DMS114 treated with DMSO at 0.1 percent for 48 hours (cell line): ENCODE measurements around the gene LAS1L.
"Not testable (repeated sequence)": the region's sequence is repeated elsewhere in the genome, so short reads cannot be mapped to it uniquely, and the experiment has no call there.

ENCODE experiments used
- DNase-seq: peaks from one replicate; lab custom pipeline; 2025; ENCODE audit not compliant: unreplicated experiment; lab: John Stamatoyannopoulos, UW

Gene LAS1L

DNA sequence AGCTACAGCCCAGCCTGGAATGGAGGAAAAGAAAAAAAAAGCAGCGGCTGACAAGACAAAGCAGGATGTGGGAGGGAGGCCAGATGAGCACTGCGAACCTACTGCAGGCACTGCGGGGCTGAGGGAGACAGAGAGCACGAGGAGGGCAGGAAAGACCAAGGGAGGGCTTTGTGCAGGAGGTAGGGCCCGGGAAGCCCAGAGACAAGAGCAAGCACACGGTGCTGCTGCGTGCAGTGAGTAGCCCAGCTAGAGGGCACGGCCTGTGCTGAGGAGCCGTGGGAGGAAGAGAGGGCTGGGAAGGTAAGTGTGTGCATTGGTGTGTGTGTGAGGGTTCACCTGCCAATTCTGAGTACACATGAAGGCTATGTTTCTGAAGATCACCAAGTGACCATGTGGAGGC is 15.6 kb downstream of the LAS1L start:
- DNase-seq = not testable (repeated sequence)

- DNase-seq = no peak
These were observed 16.7 kb downstream of the LAS1L start for GRCh38 chrX:65517923-65518322.

DNA sequence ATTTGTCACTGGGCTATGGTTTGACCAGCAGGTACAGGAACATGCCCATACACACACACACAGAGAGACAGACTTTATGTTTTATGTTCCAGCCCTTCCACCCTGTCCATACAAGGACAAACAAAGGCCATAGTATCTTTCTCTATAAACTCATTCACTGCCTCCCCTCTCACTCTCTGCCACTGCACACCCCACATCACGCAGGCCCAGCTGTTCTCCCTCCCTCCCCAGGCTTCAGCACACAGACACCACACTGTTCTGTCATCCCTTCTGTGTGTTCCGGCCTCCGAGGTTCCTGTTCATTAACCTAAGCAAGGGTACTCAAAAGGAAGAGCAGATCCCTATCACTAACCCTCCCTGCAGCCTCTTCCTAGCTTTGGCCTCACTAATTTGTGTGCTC is 17.8 kb downstream of the LAS1L start:
- no peak for DNase-seq

GRCh38 chrX:65513610-65514009 is 21.0 kb downstream of the LAS1L start:
- DNase-seq = no peak

GRCh38 chrX:65509400-65509799 is 25.2 kb downstream of the LAS1L start:
- no peak for DNase-seq

DNA sequence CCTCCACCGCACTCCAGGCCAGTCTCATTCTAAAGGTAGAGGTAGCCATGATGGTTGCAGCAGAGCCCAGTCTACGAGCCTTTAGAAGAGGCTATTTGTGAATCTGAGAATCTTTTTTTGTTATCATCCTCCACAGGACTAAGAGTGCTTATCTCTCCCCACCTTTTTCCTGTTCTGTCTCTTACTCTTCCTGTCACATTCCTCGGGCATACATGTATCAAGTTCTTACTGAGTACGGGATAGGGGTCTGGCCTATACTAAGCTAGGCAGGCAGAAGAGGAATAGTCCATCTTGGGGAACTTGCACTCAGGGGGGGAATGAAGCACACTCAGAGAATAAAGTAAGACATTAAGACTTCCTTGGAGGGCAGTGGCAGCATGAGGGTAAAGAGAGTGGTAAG is 25.7 kb downstream of the LAS1L start:
- no peak for DNase-seq

DNA sequence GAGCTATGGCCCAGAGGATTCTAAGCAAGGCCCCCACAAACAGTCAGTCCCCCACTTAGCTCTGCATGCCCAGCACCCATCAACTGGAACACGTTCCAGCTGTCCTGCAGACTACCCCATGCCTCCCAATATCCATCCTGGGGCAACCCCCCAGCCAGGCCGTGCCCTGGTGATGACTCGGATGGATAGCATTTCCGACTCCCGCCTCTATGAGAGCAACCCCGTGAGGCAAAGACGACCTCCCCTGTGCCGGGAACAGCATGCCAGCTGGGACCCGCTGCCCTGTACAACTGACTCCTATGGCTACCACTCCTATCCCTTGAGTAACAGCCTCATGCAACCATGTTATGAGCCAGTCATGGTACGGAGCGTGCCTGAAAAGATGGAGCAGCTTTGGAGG is 32.0 kb downstream of the LAS1L start:
- no peak for DNase-seq

- DNase-seq = no peak
These were observed 41.2 kb downstream of the LAS1L start for GRCh38 chrX:65493431-65493830.

GRCh38 chrX:65491620-65492019 is 43.0 kb downstream of the LAS1L start:
- DNase-seq = no peak

- DNase-seq = no peak
These were observed 46.1 kb downstream of the LAS1L start for GRCh38 chrX:65488495-65488894.

- no peak for DNase-seq
These were observed 53.6 kb downstream of the LAS1L start for GRCh38 chrX:65480960-65481359.

GRCh38 chrX:65479102-65479501 is 55.5 kb downstream of the LAS1L start:
- not testable (repeated sequence) for DNase-seq

- no peak for DNase-seq
These were observed 58.0 kb downstream of the LAS1L start for GRCh38 chrX:65476564-65476963.

GRCh38 chrX:65463550-65463949 is 71.0 kb downstream of the LAS1L start:
- DNase-seq = no peak
